Mammary epithelial cell (primary cell): ENCODE results near the gene PHKA2.

Experiments
- EZH2 ChIP-seq: IDR thresholded peaks from 2 replicates; pipeline ENCODE4 v1.6.1; 2012; ENCODE audit warnings: low read length, inconsistent platforms, borderline replicate concordance
- TF ChIP-seq, protein P1 (sequence below), 2 donors: IDR thresholded peaks in 1 of 2; conservative IDR thresholded peaks in 1 of 2; 2 replicates each; pipeline ENCODE4 v1.5.1; 2011 to 2012; ENCODE audit warnings: inconsistent platforms in 2 of 2, low read length in 2 of 2, mild to moderate bottlenecking in 2 of 2, control low read depth in 1 of 2, low read depth in 1 of 2; ENCODE audit not compliant: insufficient read depth in 1 of 2; ENCODE audit errors: extremely low read depth in 1 of 2

DNA sequence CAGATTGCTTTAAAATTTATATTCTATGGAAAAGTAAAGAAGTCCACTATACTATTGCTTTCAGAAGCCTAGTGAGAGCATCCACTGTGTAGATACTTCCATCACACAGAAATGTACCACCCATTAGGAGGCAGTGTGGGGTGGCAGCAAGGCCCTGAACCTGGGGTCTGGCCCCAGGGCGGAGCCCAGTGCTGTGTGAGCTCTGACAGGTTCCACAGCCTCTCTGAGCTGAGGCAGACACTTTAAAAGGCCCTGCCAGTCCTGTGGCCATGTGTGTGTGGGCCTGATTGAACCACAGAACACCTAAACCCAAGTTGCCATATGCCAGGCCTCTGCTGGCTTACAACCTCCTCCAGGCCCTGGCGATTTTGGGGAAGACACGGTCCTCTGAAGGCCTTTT, 49.2 kb downstream of the PHKA2 start:
- no peak for TF ChIP-seq EZH2
- TF ChIP-seq, protein P1, sequence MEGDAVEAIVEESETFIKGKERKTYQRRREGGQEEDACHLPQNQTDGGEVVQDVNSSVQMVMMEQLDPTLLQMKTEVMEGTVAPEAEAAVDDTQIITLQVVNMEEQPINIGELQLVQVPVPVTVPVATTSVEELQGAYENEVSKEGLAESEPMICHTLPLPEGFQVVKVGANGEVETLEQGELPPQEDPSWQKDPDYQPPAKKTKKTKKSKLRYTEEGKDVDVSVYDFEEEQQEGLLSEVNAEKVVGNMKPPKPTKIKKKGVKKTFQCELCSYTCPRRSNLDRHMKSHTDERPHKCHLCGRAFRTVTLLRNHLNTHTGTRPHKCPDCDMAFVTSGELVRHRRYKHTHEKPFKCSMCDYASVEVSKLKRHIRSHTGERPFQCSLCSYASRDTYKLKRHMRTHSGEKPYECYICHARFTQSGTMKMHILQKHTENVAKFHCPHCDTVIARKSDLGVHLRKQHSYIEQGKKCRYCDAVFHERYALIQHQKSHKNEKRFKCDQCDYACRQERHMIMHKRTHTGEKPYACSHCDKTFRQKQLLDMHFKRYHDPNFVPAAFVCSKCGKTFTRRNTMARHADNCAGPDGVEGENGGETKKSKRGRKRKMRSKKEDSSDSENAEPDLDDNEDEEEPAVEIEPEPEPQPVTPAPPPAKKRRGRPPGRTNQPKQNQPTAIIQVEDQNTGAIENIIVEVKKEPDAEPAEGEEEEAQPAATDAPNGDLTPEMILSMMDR (conservative IDR thresholded peaks at IDR 0.05 in 1 of 2, IDR thresholded peaks at IDR 0.05 in 1 of 2; ENCODE audit: extremely low read depth in 1 of 2, insufficient read depth in 1 of 2, low read depth in 1 of 2, low read length in 2 of 2) = no peak
